Measurements from ENCODE around the gene RASAL1.
"Not testable (repeated sequence)": the region's sequence is repeated elsewhere in the genome, so short reads cannot be mapped to it uniquely, and the experiment has no call there.

RASAL1 gene

DNA sequence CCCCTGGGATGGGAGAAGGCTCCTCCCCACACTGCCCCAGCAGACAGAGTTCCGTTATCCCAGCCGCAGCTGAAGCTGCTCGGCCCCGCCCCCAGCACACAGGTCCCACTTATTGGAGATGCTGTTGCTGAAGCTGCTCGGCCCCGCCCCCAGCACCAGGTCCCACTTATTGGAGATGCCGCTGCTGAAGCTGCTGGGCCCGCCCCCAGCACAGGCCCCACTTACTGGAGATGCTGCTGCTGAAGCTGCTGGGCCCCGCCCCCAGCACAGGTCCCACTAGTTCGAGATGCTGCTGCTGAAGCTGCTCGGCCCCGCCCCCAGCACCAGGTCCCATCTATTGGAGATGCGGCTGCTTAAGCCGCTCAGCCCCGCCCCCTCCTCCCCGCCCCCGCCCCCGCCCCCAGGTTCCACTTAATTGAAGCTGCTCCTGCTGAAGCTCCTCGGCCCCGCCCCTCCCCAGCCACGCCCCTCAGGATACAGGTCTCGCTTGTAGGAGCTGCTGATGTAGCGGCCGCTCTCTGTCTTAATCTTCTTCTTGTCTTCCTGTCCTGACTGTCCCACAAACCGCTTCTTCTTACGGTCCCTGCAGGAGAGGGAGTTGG, 26.0 kb upstream of the RASAL1 start:
- no peak for DNase-seq (ENCODE audit: low read depth in 2 of 2)

DNA sequence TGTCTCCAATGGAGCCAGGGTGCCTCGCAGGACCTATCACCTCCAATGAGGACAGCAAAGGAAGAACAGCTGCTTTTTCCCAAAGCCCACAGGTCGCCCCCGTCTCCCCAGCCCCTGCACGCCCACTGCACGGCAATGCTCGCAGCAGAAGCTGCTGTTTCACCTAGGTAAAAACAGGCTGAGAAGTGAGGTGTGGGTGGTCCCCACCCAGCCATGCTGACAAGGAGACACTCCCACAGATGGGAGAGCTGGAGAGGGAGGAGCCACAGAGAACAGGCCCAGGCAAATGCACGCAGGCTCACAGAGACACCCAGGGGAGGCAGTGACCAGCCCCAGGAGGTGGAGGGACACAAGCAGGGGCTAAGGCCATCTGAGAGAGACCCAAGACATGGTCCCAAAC, 24.4 kb upstream of the RASAL1 start:
- no peak for DNase-seq (ENCODE audit: low read depth in 2 of 2)

DNA sequence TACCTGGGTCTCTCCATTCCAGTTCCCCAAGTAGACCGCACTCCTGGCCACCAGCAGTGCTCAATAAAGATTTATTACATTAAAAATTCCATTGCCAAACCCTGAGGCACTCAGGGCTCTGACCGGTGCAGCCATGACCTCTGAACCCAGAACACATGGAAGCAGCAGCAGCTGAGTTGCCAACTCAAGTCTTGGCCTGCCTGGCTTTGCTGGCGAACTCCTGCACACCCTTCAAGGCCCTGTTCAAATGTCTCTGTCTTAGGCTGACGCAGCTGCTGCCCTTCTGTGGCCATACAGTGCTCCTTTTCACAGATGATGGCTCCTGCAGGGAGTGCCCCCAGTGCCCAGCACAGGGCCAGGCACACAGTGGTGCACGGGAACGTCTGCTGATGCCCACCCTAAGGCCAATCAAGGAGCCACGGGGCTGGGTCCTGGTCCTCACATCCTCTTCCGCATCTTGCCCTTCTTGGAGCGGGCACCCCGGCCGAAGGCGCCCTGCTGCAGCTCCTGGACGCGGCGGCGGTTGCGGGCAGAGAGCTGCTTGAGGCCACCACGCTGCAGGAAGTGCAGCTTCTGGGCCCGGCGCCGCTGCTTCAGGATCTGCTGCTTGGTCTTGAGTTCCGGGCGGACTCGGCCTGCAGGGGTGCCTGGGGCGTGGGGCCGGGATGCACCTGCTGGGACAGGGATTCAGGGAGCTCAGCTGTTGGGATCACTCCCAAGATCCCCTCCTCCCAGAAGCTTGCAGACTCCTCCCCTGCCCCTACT, 23.1 kb upstream of the RASAL1 start:
- DNase-seq (ENCODE audit: low read depth in 2 of 2): no peak

DNA sequence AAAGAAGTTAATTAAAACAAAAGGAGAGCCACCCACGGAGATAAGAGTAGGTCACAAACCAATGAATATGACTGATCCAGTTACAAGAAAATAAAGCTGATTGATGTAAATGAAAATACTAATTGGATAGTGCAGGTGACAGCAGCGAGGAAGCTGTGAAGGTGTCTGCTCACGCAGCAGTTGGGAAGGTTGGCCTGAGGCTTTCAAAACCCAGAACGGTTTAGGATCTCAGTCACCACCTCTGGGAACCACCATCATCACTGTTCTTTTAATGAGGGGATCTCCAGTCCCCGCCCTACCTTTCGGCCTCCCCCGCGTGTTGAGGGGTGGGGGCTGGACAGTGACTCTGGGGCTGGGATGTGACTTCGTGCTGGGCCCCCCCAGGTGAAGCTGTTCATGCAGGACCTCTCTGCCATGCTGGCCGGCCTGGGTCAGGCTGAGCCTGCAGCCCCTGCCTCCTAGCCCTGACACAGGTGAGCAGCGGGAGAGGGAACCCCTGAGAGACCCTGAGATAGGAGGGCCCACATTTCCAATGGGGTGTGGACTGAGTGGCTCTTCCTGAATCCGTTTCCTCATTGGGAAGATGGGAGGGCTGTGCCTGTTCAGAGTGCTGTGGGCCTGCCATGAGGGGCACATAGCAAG, 21.8 kb upstream of the RASAL1 start:
- DNase-seq (ENCODE audit: low read depth in 2 of 2): no peak

DNA sequence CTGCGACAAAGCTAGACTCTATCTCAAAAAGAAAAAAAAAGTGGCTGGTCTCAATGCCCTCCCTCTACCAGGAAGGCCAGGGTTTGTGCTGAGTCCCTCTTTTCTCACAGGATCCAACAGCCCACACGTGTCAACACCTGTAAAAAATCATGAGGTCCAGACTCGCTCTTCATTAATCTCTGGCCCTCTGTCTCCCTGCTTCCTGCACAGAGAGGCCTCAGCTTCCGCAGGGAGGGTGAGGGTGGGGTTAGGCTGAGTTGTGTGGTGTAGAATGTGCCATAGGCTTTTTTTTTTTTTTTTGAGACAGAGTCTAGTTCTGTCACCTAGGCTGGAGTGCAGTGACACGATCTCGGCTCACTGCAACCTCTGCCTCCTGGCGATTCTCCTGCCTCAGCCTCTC, 20.1 kb upstream of the RASAL1 start:
- no peak for DNase-seq (ENCODE audit: low read depth in 2 of 2)

DNA sequence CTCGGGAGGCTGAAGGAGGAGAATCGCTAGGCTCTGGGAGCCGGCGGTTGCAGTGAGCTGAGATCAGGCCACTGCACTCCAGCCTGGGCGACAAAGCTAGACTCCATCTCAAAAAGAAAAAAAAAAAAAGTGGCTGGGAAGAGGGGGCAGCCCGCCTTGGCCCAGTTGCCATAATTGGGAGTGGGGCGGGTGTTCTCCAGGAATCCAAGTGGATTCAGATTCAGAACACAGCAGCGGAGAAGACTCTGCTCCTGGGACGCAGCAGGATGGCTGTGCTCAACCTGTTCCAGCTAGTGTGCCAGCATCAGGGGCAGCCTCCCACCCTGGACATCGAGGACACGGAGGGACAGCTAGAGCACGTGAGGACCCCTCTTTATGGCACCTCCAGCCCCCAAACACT, 19.5 kb upstream of the RASAL1 start:
- DNase-seq (ENCODE audit: low read depth in 2 of 2): no peak

DNA sequence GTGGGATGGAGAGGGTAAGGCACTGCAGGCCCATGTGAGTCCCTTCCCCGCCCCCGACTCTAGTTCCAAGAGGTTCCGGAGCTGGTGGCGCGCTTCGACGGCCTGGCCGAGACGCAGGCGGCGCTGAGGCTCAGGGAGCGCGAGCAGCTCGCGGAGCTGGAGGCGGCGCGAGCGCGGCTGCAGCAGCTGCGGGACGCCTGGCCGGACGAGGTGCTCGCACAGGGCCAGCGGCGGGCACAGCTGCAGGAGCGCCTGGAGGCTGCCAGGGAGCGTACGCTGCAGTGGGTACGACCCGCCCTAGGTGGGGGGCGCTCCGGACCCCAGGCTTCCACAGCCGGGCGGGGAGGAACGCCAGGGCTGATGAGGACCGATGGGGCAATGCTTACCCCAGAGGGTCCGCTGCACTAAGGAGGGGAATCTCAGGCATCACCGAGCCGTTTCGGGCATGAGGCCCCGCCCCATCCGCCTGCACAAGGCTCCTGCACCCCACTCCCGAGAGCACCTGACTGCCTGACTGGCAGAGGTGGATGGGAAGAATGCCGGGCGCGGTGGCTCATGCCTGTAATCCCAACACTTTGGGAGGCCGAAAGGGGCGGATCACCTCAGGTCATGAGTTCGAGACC, 18.9 kb upstream of the RASAL1 start:
- DNase-seq (ENCODE audit: low read depth in 2 of 2): no peak

DNA sequence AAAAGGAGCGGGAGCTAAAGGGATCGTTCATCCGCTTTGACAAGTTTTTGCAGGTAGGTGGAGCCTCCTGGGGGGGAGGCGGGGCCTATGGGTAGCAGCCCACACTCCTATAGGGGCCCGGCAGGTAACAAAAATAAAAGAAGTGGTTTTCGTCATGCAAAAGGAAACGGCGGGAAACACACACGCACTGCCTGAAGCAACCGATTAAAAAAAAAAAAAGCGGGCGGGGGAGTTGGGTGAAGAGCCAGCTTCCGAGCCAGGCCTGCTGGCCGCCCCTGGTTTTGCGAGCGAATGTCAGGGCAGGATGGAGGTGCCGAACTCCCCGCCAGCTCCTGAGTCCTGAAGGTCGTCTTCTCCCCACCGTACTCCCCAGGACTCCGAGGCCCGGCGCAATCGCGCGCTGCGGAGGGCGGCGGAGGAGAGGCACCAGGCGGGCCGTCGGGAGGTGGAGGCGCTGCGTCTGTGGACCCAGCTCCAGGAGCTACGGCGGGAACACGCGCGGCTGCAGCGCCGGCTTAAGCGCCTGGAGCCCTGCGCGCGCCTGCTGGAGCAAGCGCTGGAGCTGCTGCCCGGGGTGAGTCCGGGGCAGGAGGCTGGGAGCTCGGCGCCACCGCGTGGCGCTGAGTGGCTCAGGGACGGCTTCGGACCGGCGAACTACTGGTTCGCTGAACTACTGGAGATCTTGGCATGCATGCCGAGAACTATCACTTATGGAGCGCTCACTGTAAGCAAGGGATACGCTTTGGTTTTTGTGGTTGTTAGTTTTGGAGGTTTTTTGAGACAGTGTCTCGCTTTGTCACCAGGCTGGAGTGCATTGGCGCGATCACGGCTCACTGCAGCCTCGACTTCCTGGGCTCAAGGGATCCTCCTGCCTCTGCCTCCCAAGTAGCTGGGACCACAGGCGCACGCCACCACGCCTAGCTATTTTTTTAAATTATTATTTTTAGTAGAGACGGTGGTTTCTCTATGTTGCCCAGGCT, 17.6 kb upstream of the RASAL1 start:
- no peak for DNase-seq (ENCODE audit: low read depth in 2 of 2)

DNA sequence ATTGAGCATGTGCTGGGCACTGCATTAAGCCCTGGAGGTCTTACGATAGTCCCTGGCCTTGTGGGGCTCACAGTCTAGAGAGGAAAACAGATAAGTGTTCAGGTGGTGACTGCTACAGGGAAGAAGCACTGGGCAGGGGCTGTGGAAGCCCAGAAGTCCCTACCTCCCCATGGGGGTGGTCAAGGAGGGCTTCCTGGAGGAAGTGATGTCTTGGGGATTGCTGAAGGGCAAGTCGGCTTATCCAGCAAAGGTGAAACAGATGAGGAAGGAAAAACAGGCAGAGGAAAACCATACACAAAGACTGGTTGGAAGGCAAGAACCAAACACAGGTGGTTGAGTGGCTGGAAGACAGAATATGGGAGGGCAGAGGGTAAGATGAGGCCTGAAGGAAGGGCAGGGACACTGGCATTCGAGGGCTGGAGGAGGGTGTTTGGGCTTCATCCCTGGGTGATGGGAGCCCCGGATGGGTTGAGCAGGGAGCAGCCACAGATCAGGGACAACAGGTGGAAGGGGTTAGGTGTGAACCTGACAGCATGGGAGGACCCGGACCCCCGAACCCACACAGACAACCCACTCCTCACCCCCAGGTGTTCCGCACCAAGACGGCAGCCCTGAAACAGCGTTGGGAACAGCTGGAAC, 16.8 kb upstream of the RASAL1 start:
- no peak for DNase-seq (ENCODE audit: low read depth in 2 of 2)

DNA sequence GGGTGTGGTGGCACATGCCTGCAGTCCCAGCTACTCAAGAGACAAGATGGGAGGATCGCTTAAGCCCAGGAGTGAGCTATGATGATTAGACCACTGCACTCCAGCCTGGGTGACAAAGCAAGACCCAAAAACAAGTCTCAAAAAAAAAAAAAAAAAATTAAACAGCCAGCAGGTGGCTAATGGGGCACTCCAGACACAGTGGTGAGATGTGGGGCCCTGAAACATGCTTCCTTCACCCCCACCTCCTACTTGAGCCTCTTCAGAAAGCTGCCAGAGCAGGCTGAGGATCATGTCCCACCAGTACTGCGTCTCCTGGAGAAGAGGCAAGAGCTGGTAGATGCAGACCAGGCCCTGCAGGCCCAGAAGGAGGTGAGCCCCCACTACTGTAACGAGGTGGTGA, 16.1 kb upstream of the RASAL1 start:
- no peak for DNase-seq (ENCODE audit: low read depth in 2 of 2)

DNA sequence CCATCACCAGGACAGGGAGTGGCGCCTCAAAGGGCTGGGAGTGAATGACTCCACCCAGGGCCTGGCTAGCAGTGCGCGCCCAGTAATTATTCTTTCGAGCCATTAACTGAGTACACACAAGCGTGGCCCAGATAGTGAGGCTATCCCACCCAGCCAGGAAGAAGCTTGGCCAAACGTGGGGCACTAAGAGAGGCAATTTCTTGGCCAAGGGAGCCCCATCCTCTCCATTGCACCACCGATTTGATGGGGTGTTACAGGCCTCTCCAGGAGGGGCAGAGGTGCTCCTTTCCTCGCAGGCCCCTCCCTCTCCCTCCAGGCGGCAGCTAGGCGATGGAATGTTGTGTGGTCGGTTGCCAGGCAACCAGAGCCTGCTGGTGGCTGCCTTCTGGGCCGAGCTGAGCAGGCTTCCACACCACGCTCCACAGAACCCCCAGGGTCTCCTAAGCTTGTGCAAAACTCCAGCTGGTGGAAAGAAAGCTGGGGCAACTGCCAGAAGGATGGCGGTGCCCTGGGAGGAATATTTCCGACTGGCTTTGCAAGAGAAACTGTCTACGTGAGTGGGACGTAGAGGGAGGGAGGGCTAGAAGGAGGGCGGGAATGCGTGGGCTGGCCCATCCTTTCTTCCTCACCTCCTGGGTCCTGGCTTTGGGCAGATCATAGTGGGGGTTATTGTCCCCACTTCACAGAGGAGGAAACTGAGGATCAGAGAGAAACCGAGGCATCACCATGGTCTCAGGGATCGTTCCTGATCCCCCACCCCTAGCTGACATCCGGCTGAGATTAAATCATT, 14.0 kb upstream of the RASAL1 start, which contains the start of gene CFAP73:
Gene CFAP73, plus strand, starts transcription at position 364 of the 790 bp plus-strand sequence. Its CDS starts 134 bp downstream, at position 498.
- DNase-seq (ENCODE audit: low read depth in 2 of 2): no peak

DNA sequence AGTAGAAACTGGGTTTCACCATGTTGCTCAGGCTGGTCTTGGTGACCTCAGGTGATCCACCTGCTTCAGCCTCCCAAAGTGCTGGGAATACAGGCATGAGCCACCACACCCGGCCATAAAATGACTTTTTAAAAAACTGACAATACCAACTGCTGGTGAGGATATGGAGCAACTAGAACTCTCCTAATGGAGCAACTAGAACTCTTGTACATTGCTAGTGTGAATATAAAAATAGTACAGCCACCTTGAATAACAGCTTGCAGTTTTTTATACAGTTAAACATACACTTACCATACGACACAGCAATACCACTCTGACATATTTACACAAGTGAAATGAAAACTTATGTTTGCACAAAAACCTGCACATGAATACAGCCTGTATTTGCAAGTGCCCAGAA, 11.4 kb upstream of the RASAL1 start:
- DNase-seq (ENCODE audit: low read depth in 2 of 2): no peak

DNA sequence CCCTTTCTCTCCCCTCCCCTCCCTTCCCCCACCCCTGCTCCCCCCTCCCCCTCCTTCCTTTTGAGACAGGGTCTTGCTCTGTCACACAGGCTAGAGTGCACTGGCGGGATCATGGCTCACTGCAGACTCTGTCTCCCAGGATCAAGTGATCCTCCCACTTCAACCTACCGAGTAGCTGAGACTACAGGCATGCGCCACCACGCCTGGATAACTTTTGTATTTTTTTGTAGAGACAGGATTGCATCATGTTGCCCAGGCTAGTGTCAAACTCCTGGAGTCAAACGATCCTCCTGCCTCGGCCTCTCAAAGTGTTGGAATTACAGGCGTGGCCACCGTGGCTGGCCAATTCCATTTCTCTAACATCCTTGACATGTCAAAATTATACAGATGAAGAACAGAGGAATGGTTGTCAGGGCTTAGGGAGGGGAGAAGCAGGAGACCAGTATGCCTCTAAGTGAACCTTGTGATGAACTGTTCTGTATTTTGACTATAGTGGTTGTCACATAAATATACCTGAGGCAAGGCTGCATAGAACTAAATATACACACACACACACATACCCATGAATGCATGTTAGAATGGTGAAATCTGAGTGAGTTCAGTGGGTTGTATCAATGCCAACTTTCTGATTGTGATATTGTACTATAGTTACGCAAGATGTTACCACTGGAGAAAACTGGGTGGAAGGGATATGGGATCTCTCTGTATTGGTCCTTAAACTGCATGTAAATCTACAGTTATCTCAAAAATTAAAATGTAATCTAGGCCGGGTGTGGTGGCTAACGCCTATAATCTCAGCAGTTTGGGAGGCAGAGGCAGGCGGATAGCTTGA, 10.4 kb upstream of the RASAL1 start:
- no peak for DNase-seq (ENCODE audit: low read depth in 2 of 2)

DNA sequence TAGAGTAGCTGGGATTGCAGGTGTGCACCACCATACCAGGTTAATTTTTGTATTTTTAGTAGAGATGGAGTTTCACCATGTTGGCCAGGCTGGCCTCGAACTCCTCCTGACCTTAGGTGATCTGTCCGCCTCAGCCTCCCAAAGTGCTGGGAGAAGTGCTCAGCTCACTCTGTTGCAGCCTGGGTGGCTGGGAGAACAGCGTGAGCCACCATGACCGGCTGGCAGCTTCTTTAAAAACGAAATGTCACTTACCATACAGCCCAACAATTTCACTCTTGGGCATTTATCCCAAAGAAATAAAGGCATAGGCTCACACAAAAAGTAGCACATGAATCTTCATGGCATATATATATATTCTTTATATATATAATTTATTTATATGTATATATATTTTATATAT, 9.2 kb upstream of the RASAL1 start:
- no peak for DNase-seq (ENCODE audit: low read depth in 2 of 2)

DNA sequence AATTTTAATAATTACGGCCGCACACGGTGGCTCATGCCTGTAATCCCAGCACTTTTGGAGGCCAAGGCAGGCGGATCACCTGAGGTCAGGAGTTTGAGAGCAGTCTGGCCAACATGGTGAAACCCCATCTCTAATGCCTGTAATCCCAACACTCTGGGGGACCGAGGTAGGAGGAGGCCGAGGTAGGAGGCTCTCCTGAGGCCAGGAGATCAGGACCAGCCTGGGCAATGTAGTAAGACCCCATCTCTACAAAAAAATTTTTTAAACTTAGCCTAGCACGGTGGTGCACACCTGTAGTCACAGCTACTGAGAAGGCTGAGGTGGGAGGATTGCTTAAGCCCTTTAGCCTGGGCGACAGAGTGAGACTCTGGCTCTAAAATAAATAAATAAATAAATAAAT, 8.4 kb upstream of the RASAL1 start:
- DNase-seq (ENCODE audit: low read depth in 2 of 2): no peak

DNA sequence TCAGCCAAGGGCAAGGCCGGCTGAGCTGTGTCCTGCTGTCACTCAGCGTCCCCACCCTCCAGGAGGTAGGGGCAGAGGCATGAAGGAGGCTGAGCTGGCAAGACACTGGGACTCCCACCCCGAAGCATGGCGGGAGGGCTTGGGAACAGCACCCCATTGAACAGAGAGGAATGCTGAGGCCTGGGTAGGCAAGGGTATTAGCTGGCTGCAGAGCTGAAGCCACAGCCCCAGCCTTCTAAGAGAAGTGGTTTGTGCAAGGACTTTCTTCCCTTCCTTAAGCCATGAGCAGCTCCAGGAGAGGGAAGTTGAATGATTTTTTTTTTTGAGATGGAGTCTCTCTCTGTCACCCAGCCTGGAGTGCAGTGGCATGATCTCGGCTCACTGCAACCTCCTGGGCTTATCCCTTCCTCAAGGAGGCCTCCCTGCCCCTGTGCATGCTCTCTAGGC, 7.3 kb upstream of the RASAL1 start:
- no peak for DNase-seq (ENCODE audit: low read depth in 2 of 2)

DNA sequence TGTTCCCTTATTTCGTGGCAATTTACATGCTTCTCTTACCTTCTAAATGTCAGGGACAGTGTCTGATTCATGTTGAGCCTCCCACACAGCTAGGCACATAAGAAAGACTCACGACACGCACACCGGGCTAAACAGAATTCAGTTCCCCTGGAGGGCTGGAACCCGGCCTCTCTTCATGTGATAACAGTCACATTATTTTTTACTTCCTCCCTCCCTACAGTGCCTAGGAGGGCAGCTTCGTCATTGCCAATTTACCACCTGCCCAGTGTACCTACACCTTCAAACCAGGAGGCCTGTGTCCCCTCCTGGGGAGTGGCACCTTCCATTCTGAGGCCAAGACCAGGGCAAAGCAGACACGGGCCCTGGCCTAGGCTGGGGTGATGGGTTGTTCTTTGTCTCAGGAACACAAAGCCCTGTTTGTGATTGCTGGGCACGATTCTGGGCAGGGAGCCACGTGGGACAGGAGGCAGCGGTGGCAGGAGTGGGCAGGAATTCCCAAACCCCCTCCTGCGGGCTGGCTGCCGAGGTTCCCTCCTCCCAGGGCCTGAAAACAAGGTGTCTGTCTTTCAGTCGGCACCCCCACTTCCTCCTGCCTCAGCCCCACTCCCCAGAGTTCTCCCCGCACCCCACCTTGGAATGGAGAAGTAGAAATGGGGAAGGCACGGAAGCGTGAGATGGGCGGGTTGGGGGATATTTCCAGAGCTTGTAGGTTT, 6.8 kb upstream of the RASAL1 start:
- DNase-seq (ENCODE audit: low read depth in 2 of 2): no peak

DNA sequence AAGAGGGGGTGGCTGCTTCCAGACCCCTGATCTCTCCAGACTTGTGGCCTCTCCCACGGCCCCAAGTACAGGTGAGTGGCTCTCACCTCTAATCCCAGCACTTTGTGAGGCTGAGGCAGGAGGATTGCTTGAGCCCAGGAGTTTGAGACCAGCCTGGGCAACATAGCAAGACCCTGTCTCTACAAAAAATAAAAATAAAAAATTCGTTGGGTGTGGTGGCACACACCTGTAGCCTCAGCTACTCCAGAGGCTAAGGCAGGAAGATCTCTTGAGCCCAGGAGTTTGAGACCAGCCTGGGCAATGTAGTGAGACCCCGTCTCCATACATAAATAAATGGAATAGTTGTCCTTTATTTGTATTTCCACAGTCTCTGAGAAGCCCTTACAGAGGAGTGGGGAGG, 6.2 kb upstream of the RASAL1 start:
- not testable (repeated sequence) for DNase-seq (ENCODE audit: low read depth in 2 of 2)

DNA sequence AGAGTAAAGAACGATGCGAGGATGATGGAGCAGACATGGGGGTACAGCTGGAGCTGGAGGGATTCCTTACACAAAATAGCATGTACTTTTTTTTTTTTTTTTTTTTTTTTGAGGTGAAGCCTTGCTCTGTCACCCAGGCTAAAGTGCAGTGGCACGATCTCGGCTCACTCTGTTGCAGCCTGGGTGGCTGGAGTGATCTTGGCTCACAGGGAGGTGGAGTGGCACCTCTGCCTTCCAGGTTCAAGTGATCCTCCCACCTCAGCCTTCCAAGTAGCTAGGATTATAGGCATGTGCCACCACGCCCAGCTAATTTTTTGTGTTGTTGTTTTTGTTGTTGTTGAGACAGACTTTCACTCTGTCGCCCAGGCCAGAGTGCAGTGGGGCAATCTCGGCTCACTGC, 5.1 kb upstream of the RASAL1 start:
- no peak for DNase-seq (ENCODE audit: low read depth in 2 of 2)
